Measurements from ENCODE around the gene TIPRL.
"Not testable (repeated sequence)": the region's sequence is repeated elsewhere in the genome, so short reads cannot be mapped to it uniquely, and the experiment has no call there.

The TIPRL gene

DNA sequence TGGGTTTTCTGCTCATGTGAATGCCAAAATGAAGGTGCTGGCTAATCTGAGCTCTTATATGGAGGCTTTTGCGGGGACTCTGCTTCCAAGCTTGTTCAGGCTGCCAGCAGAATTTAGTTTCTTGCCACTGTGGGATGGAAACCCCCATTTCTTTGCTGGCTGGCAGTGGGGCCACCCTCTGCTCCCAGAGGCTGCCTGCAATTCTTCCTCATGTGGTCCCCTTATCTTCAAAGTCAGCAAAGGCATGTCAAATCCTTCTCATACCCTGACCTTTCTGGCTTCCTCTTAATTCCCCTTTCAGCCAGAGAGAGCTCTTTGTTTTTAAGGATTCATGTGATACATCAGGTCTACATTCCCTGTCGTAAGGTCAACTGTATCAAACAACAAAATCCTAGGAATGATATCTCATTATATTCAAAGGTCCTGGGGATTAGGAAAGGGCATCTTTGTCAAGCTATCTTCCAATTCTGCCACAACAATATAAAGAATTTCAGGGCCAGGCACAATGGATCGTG is 36.8 kb upstream of the TIPRL start:
- H3K36me3 ChIP-seq (ENCODE audit: control insufficient read depth, insufficient read depth, low read length), result no peaks in the 10 kb centered on the region
- no peak overlapping the region for H3K4me3 ChIP-seq (ENCODE audit: extremely low read depth, insufficient read depth, low read length, poor library complexity, severe bottlenecking)
- 90 to 100% methylated on average over 1 to 2 of the region's 3 CpGs for WGBS, 2 experiments (ENCODE audit: insufficient coverage in 2 of 2)
- H3K4me1 ChIP-seq (ENCODE audit: control insufficient read depth, insufficient read depth, low read length, poor library complexity, severe bottlenecking), result peaks cover 6% of the 10 kb centered on the region
- no peaks in the 10 kb centered on the region for H3K9me3 ChIP-seq (ENCODE audit: control insufficient read depth, low read length)
- H3K27ac ChIP-seq (ENCODE audit: low read depth, low read length, severe bottlenecking), result no peak overlapping the region

DNA sequence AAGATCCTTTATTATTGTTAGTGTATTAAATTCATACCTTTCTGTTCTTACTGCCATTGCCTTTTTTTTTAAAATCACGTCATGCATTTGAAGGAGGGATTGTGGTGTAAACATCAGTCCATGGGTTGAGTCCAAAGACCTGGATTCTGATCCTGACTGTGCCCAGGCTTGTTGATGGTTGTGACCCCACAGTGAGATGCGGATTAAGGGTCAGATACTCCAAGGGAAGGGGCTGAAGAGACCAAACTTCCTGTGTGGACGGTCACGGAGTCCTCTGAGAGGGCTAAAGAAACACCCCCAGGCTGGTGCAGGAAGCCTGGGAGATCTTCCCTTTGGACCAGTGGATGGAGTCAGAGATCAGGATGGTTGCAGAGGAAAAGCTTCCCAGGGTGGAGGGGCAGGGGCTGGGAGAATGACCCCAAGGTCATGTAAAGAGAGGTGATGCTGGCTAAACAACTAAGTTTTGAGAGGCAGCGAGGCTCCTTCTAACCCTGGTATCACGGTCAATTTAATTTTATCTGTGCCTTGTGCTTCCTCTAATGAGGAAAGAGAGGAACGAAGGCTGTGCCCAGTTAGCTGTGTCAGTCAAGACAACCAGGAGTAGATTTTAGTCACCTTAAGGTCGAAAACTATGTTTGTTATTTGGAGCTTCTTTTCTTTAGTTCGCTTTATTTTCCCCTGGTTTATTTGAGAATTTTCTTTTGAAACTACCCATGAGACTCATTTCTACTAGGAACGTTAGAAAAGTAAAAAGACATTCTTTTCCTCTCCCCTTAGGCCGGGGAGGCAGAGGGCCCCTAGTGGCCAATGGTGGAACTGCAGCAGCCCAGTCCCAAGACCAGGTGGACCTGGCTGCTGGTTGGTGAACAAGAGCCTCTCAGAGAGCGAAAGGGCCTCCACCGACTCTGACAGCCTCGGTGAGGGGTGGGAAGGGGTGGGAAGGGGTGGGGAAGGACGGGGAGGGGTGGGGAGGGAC is 33.3 kb upstream of the TIPRL start:
- peaks cover 2% of the 10 kb centered on the region for H3K4me1 ChIP-seq (ENCODE audit: control insufficient read depth, insufficient read depth, low read length, poor library complexity, severe bottlenecking)
- H3K27ac ChIP-seq (ENCODE audit: low read depth, low read length, severe bottlenecking), result no peak overlapping the region
- no peaks in the 10 kb centered on the region for H3K9me3 ChIP-seq (ENCODE audit: control insufficient read depth, low read length)
- H3K36me3 ChIP-seq (ENCODE audit: control insufficient read depth, insufficient read depth, low read length), result no peaks in the 10 kb centered on the region
- no peak overlapping the region for H3K4me3 ChIP-seq (ENCODE audit: extremely low read depth, insufficient read depth, low read length, poor library complexity, severe bottlenecking)
- 67 to 68% methylated on average over 7 to 8 of the region's 15 CpGs for WGBS, 2 experiments (ENCODE audit: insufficient coverage in 2 of 2)

DNA sequence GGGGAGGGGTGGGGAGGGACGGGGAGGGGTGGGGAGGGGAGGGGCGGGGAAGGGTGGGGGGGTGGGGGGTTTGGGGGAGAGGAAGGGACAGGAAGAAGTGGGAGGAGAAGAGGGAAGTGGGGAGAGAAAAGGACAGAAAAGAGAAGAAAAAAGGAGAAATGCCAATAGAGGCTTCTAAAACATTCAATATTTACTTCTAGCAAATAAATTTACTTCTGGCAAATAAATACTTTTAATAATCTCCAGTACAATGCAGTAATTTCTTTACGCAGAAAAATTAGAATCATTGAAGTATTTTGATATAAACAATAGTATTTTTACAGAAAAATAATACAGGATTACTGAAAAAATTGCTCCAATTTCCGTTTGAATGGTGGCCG is 32.6 kb upstream of the TIPRL start:
- H3K27ac ChIP-seq (ENCODE audit: low read depth, low read length, severe bottlenecking), result no peak overlapping the region
- no peaks in the 10 kb centered on the region for H3K9me3 ChIP-seq (ENCODE audit: control insufficient read depth, low read length)
- no peak overlapping the region for H3K4me3 ChIP-seq (ENCODE audit: extremely low read depth, insufficient read depth, low read length, poor library complexity, severe bottlenecking)
- WGBS, 2 experiments (ENCODE audit: insufficient coverage in 2 of 2), result no CpG with 5 or more reads among the region's 5 CpGs
- H3K36me3 ChIP-seq (ENCODE audit: control insufficient read depth, insufficient read depth, low read length), result no peaks in the 10 kb centered on the region
- H3K4me1 ChIP-seq (ENCODE audit: control insufficient read depth, insufficient read depth, low read length, poor library complexity, severe bottlenecking), result peaks cover 2% of the 10 kb centered on the region

DNA sequence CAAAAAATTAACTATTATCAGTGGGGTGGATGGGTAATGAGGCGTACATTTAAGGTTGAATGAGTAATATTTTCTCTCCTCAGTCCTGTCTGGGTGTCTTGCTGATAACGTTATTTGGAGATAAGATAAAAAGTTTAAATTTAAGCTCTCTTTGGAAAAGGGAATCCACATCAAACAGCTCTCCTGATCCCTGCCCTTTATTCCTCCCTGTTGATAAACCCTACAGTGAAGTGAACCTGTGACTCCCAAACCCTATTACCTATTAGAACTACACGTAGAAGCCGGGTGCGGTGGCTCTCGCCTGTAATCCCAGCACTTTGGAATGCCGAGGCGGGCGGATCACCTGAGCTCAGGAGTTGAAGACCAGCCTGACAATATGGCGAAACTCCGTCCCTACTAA is 32.1 kb upstream of the TIPRL start:
- H3K36me3 ChIP-seq (ENCODE audit: control insufficient read depth, insufficient read depth, low read length), result no peaks in the 10 kb centered on the region
- H3K4me3 ChIP-seq (ENCODE audit: extremely low read depth, insufficient read depth, low read length, poor library complexity, severe bottlenecking), result no peak overlapping the region
- H3K4me1 ChIP-seq (ENCODE audit: control insufficient read depth, insufficient read depth, low read length, poor library complexity, severe bottlenecking), result peaks cover 2% of the 10 kb centered on the region
- no peak overlapping the region for H3K27ac ChIP-seq (ENCODE audit: low read depth, low read length, severe bottlenecking)
- no peaks in the 10 kb centered on the region for H3K9me3 ChIP-seq (ENCODE audit: control insufficient read depth, low read length)
- WGBS, 2 experiments (ENCODE audit: insufficient coverage in 2 of 2), result 88 to 93% methylated on average over 7 of the region's 11 CpGs

DNA sequence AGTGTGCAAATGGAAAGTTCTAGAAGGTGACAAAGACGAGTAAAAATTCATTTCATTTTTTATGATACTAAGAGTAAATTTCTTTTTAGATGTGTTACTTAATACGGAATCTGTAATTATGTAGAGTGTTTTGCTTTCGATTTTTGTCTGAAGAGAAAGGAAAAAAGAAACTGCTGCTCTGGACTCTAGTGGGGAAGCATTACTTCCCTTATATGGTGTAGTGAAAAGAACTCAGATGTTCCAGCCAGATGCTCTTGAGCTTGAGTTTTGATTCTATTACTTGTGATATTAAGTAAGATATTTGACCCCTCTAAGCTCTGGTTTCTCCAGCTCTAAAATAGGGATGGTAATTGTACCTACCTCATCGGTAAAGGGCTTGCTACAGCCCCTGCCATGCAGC is 29.8 kb upstream of the TIPRL start:
- Histone ChIP-seq H3K27ac (ENCODE audit: low read depth, low read length, severe bottlenecking) (no peak overlapping the region), H3K4me1 (ENCODE audit: control insufficient read depth, insufficient read depth, low read length, poor library complexity, severe bottlenecking) (peaks cover 2% of the 10 kb centered on the region), H3K4me3 (ENCODE audit: extremely low read depth, insufficient read depth, low read length, poor library complexity, severe bottlenecking) (no peak overlapping the region), H3K9me3 (ENCODE audit: control insufficient read depth, low read length) (no peaks in the 10 kb centered on the region), H3K36me3 (ENCODE audit: control insufficient read depth, insufficient read depth, low read length) (no peaks in the 10 kb centered on the region)
- WGBS, 2 experiments (ENCODE audit: insufficient coverage in 2 of 2), result 50% methylated on average over 2 of the region's 4 CpGs

DNA sequence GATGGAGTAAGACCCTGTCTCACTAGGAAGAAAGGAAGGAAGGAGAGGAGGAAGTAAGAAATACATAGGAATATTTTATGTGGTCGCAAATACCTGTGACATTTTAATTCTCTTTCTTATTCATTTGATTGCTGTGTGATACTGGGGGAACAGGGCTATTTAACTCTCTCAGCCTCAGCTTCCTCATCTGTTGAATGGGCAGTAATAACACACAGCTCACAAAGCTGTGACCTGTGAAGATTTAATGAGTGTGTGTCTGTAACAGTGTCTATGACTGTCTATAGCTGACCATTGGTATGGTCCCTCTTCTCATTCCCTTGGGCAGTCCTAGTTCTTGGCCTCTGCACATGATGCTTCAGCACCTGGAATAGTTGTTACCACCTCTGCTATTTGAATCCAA is 28.5 kb upstream of the TIPRL start:
- H3K27ac ChIP-seq (ENCODE audit: low read depth, low read length, severe bottlenecking), result no peak overlapping the region
- H3K36me3 ChIP-seq (ENCODE audit: control insufficient read depth, insufficient read depth, low read length), result no peaks in the 10 kb centered on the region
- WGBS, 2 experiments (ENCODE audit: insufficient coverage in 2 of 2), result 100% methylated on average over 1 of the region's 1 CpG; no CpG with 5 or more reads in 1 of the 2 experiments
- H3K4me1 ChIP-seq (ENCODE audit: control insufficient read depth, insufficient read depth, low read length, poor library complexity, severe bottlenecking), result peaks cover 2% of the 10 kb centered on the region
- no peak overlapping the region for H3K4me3 ChIP-seq (ENCODE audit: extremely low read depth, insufficient read depth, low read length, poor library complexity, severe bottlenecking)
- H3K9me3 ChIP-seq (ENCODE audit: control insufficient read depth, low read length), result no peaks in the 10 kb centered on the region

DNA sequence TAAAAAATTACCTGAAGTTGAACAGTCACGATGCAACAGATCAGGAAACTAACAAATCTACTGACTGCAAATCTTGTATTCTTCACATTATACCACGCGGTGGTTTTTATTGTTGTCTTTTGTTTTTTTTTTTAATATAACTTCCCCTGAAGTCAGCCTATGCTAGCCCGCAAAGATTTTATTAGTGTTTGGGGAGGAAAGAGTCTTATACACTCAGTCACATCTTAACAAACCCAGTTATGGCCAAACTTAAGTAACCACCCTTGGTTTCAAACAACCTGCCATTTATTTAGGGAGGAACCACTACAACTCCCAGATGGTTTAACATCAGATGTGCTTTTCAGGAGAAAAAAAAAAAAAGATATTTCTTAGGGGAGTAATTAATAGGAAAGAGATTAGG is 26.8 kb upstream of the TIPRL start:
- no peaks in the 10 kb centered on the region for H3K4me1 ChIP-seq (ENCODE audit: control insufficient read depth, insufficient read depth, low read length, poor library complexity, severe bottlenecking)
- no peaks in the 10 kb centered on the region for H3K36me3 ChIP-seq (ENCODE audit: control insufficient read depth, insufficient read depth, low read length)
- no peak overlapping the region for H3K27ac ChIP-seq (ENCODE audit: low read depth, low read length, severe bottlenecking)
- H3K4me3 ChIP-seq (ENCODE audit: extremely low read depth, insufficient read depth, low read length, poor library complexity, severe bottlenecking), result no peak overlapping the region
- 100% methylated on average over 1 of the region's 4 CpGs; no CpG with 5 or more reads in 1 of the 2 experiments for WGBS, 2 experiments (ENCODE audit: insufficient coverage in 2 of 2)
- H3K9me3 ChIP-seq (ENCODE audit: control insufficient read depth, low read length), result no peaks in the 10 kb centered on the region

DNA sequence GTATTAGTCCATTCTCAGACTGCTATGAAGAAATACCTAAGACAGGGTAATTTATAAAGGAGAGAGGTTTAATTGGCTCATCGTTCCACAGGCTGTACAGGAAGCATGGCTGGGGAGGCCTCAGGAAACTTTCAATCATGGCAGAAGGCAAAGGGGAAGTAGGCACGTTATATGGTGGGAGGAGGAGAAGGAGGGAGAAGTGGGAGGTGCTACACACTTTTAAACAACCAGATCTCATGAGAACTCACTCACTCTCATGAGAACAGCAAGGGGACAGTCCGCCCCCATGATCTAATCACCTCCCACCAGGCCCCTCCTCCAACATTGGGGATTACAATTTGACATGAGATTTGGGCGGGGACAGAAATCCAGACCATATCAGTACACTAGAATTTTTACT is 24.1 kb upstream of the TIPRL start:
- WGBS, 2 experiments (ENCODE audit: insufficient coverage in 2 of 2), result 86 to 88% methylated on average over 3 of the region's 4 CpGs
- H3K4me1 ChIP-seq (ENCODE audit: control insufficient read depth, insufficient read depth, low read length, poor library complexity, severe bottlenecking); H3K9me3 ChIP-seq (ENCODE audit: control insufficient read depth, low read length); H3K36me3 ChIP-seq (ENCODE audit: control insufficient read depth, insufficient read depth, low read length); H3K27ac ChIP-seq (ENCODE audit: low read depth, low read length, severe bottlenecking); H3K4me3 ChIP-seq (ENCODE audit: extremely low read depth, insufficient read depth, low read length, poor library complexity, severe bottlenecking): not testable (repeated sequence)

DNA sequence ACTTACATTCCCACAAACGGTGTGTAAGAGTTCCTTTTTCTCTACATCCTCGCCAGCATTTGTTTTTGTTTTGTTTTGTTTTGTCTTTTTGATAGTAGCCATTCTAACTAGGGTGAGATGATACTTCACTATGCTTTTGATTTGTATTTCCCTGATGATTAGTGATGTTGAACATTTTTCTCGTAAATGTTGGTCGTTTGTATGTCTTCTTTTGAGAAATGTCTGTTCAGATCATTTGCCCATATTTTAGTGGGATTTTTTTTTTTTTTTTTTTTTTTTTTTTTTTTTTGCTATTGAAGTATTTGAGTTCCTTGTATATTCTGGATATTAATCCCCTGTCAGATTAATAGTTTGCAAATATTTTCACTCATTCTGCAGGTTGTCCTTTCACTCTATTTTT is 22.9 kb upstream of the TIPRL start:
- H3K9me3 ChIP-seq (ENCODE audit: control insufficient read depth, low read length), result peaks cover 8% of the 10 kb centered on the region
- WGBS, 2 experiments (ENCODE audit: insufficient coverage in 2 of 2), result 75 to 80% methylated on average over 1 to 2 of the region's 4 CpGs
- H3K4me1 ChIP-seq (ENCODE audit: control insufficient read depth, insufficient read depth, low read length, poor library complexity, severe bottlenecking), result no peaks in the 10 kb centered on the region

DNA sequence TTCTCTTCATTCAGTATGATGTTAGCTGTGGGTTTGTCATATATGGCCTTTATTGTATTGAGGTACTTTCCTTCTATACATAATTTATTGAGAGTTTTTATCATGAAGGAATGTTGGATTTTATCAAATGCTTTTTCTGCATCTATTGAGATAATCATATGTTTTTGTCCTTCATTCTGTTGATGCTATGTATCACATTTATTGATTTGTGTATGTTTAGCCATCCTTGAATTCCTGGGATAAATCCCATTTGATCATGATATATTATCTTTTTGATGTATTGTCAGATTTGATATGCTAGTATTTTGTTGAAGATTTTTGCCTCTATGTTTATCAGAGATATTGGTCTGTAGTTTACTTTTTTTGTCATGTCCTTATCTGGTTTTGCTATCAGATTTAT is 21.1 kb upstream of the TIPRL start:
- H3K27ac ChIP-seq (ENCODE audit: low read depth, low read length, severe bottlenecking), result no peak overlapping the region
- H3K4me3 ChIP-seq (ENCODE audit: extremely low read depth, insufficient read depth, low read length, poor library complexity, severe bottlenecking), result no peak overlapping the region
- H3K36me3 ChIP-seq (ENCODE audit: control insufficient read depth, insufficient read depth, low read length), result no peaks in the 10 kb centered on the region
- H3K4me1 ChIP-seq (ENCODE audit: control insufficient read depth, insufficient read depth, low read length, poor library complexity, severe bottlenecking), result no peaks in the 10 kb centered on the region
- H3K9me3 ChIP-seq (ENCODE audit: control insufficient read depth, low read length), result peaks cover 8% of the 10 kb centered on the region

More for the DNA sequence above, 22.9 kb upstream of the TIPRL start:
- no peaks in the 10 kb centered on the region for H3K36me3 ChIP-seq (ENCODE audit: control insufficient read depth, insufficient read depth, low read length)
- no peak overlapping the region for H3K27ac ChIP-seq (ENCODE audit: low read depth, low read length, severe bottlenecking)
- H3K4me3 ChIP-seq (ENCODE audit: extremely low read depth, insufficient read depth, low read length, poor library complexity, severe bottlenecking), result no peak overlapping the region

DNA sequence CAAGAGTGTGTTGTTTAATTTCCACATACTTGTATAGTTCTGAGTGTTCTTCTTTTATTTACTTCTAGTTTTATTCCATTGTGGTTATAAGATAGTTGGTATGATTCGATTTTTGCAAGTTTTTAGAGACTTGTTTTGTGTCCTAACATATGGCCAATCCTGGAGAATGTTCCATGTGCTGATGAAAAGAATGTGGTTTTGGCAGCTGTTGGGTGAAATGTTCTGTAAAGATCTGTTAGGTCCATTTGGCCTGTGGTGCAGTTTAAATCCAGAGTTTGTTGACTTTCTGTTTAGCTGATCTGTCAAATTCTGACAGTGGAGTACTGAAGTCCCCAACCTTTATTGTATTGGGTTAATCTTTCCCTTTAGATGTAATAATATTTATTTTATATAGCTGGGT is 19.5 kb upstream of the TIPRL start:
- H3K27ac ChIP-seq (ENCODE audit: low read depth, low read length, severe bottlenecking), result no peak overlapping the region
- H3K4me1 ChIP-seq (ENCODE audit: control insufficient read depth, insufficient read depth, low read length, poor library complexity, severe bottlenecking), result no peaks in the 10 kb centered on the region
- H3K4me3 ChIP-seq (ENCODE audit: extremely low read depth, insufficient read depth, low read length, poor library complexity, severe bottlenecking), result no peak overlapping the region
- H3K9me3 ChIP-seq (ENCODE audit: control insufficient read depth, low read length), result peaks cover 8% of the 10 kb centered on the region
- H3K36me3 ChIP-seq (ENCODE audit: control insufficient read depth, insufficient read depth, low read length), result no peaks in the 10 kb centered on the region
- WGBS, 2 experiments (ENCODE audit: insufficient coverage in 2 of 2), result 78 to 92% methylated on average over 1 of the region's 1 CpG
